Fibroblast of pulmonary artery (primary cell): ENCODE data around the gene POLN.

Experiments
- DNase-seq: peaks from one replicate; pipeline ENCODE4 v3.0.0-alpha.2; 2010; ENCODE audit warnings: low read depth
- H3K4me3 ChIP-seq: replicated peaks from 2 replicates; pipeline ENCODE4 v1.5.1; 2011; ENCODE audit warnings: low read depth, mild to moderate bottlenecking, control low read depth, low read length, moderate library complexity
- TF ChIP-seq, protein P1 (sequence below): IDR thresholded peaks from 2 replicates; pipeline ENCODE4 v1.5.1; 2011; ENCODE audit warnings: mild to moderate bottlenecking, control low read depth, low read length, inconsistent platforms; ENCODE audit errors: missing control alignments

The POLN gene

DNA sequence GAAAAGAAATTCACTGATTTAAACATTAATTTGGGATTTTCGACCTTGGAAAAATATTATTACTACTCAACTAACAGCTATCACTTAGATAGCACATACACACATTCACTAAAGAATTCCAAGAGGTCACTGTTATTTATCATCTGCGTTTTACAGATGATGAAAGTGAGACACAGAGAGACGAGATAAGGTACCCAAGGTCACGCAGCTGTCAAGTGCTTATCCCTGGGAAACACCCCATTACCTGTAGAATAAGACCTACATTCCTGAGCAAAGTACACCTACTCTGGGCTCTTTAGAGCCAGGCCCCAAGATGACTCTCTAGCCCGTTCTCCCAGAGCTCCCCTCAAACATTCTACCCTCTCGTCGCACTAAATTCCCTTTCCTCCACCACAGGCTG lies 48.6 kb downstream of the POLN start:
- H3K4me3 ChIP-seq = no peak overlapping the region
- TF ChIP-seq, protein P1, sequence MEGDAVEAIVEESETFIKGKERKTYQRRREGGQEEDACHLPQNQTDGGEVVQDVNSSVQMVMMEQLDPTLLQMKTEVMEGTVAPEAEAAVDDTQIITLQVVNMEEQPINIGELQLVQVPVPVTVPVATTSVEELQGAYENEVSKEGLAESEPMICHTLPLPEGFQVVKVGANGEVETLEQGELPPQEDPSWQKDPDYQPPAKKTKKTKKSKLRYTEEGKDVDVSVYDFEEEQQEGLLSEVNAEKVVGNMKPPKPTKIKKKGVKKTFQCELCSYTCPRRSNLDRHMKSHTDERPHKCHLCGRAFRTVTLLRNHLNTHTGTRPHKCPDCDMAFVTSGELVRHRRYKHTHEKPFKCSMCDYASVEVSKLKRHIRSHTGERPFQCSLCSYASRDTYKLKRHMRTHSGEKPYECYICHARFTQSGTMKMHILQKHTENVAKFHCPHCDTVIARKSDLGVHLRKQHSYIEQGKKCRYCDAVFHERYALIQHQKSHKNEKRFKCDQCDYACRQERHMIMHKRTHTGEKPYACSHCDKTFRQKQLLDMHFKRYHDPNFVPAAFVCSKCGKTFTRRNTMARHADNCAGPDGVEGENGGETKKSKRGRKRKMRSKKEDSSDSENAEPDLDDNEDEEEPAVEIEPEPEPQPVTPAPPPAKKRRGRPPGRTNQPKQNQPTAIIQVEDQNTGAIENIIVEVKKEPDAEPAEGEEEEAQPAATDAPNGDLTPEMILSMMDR = no peak
- DNase-seq = no peak

DNA sequence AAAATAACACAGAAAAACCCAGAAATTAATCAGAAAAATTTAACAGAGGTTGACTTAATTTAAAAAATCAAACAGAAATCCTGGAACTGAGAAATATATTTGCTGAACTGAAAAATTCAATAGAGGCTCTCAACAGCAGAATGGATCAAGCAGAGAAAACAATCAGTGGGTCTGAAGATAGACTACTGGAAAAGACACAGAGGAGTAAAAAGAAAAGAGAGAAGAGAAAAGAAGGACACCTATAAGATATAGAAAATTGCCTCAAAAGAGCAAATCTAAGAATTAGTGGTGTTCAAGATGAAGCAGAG lies 55.1 kb downstream of the POLN start:
- DNase-seq = no peak
- TF ChIP-seq, protein P1 = no peak
- H3K4me3 ChIP-seq = no peak overlapping the region

DNA sequence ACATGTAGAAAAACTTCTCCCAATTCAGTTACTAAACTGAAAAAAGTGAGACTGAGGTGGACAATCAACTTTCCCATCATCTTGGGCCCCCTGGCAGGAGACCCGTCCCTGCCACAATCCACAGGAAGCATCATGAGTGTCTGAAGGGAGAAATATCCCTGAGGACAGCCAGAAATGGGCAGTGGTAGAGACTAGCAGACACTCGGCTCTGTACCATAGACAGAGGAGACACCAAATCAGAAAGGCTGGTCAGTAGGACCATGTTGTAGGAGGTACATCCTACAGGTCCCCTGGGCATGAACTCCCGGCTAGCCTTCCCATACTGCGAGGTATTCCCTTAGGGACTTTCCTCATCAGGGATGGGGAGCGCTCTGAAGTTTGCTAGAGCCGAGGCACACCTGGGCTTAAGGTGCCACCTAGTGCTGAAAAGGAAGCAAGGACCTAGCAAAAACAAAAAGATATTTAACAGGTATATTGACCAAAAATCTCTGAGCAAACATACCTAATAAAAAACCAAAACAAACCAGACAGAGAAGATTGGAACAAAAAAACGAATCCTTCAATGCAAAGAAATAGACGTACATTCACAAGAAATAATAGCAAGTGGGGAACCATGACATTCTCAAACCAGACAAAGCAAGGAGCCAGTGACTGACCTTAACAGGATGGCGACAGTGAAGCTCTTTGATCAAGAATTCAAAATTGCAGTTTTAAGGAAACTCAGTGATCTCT lies 55.6 kb downstream of the POLN start:
- no peak overlapping the region for H3K4me3 ChIP-seq
- DNase-seq = peak; percentile 45
- TF ChIP-seq, protein P1 = peak; percentile 39

DNA sequence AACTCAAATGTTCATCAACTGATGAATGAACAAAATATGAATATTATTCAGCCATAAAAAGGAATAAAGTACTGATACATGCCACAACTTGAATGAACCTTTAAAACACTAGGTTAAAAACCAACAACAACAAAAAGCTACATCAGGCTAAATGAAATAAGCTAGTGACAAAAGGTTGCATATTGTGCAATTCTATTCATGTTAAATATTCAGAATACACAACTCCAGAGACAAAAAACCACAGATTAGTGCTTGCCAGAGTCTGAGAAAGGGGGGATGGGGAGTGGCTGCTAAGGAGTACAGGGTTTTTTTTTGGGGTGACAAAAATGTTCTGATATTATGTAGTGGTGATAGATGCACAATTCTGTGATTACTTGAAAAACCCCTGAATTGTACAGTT lies 58.5 kb downstream of the POLN start:
- peak; percentile 29 for DNase-seq
- TF ChIP-seq, protein P1 = no peak
- H3K4me3 ChIP-seq = no peak overlapping the region

DNA sequence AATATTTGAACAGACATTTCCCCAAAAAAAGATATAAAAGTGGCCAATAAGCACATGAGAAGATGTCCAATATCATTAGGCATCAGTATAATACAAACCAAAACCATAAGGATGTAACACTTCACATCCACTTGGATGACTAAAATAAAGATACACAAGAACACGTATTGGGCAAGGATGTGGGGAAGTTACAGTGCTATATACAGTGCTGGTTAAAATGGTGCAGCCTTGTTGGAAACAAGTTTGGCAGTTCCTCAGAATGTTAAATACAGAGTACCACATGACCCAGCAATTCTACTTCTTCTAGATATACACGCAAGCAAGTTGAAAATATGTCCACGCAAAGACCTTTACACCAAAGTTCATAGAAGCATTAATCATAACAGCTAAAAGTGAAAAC lies 58.9 kb downstream of the POLN start:
- H3K4me3 ChIP-seq = no peak overlapping the region
- TF ChIP-seq, protein P1 = no peak
- DNase-seq = peak; percentile 12

DNA sequence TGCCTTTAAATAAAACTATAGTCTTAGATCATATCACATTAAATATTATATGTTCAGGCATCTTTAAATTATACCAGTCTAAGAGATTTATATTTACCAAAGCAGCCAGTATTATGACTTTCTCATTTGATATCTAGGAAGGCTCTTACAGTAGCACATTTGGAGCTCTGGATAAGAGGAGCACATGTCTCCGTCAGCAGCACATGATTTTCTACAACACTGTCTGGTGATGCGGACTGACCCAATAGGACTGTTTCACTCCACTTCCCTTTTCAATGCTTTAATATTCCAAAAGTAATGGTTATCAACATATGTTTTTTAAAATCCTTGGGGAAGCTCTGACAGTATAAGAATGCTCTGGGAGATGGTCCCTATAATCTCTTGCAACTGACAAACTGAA lies 61.5 kb downstream of the POLN start:
- H3K4me3 ChIP-seq = no peak overlapping the region
- TF ChIP-seq, protein P1 = no peak
- no peak for DNase-seq

DNA sequence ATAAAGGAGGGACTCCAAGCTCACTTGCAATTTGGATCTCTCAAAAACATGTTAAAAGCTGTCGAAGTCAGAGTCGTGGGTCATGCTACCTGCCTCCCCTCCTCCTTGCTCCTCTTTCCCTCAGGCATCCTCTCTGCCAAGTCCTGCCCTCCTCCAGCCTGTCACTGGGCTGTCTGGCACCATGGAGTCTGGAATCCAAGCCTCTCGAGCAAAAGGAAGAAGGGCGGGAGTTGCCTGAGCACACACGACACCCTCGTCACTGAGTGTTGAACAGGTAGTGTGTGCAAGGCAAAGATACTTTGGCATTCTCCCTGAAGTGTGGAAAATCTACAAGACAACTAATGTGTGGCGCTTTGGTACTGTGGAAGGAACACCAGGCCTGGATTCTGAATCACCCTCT lies 62.2 kb downstream of the POLN start:
- TF ChIP-seq, protein P1 = no peak
- no peak for DNase-seq
- no peak overlapping the region for H3K4me3 ChIP-seq
